GM18909 (cell line): ENCODE data around the gene OVCH1.
A peak's percentile ranks its signal among the peaks of the same experiment; 100 is the strongest.

Source experiments
- ATAC-seq: cut with Tn5 transposase; IDR thresholded peaks from one replicate; pipeline ENCODE4 v1.9.1; 2021; ENCODE audit warnings: mild to moderate bottlenecking; ENCODE audit not compliant: unreplicated experiment, poor library complexity

OVCH1 gene, protein sequence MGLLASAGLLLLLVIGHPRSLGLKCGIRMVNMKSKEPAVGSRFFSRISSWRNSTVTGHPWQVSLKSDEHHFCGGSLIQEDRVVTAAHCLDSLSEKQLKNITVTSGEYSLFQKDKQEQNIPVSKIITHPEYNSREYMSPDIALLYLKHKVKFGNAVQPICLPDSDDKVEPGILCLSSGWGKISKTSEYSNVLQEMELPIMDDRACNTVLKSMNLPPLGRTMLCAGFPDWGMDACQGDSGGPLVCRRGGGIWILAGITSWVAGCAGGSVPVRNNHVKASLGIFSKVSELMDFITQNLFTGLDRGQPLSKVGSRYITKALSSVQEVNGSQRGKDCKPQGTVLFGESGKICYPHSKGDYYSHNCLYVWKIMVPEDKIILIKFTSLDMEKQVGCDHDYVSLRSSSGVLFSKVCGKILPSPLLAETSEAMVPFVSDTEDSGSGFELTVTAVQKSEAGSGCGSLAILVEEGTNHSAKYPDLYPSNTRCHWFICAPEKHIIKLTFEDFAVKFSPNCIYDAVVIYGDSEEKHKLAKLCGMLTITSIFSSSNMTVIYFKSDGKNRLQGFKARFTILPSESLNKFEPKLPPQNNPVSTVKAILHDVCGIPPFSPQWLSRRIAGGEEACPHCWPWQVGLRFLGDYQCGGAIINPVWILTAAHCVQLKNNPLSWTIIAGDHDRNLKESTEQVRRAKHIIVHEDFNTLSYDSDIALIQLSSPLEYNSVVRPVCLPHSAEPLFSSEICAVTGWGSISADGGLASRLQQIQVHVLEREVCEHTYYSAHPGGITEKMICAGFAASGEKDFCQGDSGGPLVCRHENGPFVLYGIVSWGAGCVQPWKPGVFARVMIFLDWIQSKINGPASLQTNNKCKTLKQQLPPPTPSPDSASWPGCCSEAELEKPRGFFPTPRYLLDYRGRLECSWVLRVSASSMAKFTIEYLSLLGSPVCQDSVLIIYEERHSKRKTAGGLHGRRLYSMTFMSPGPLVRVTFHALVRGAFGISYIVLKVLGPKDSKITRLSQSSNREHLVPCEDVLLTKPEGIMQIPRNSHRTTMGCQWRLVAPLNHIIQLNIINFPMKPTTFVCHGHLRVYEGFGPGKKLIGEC

DNA sequence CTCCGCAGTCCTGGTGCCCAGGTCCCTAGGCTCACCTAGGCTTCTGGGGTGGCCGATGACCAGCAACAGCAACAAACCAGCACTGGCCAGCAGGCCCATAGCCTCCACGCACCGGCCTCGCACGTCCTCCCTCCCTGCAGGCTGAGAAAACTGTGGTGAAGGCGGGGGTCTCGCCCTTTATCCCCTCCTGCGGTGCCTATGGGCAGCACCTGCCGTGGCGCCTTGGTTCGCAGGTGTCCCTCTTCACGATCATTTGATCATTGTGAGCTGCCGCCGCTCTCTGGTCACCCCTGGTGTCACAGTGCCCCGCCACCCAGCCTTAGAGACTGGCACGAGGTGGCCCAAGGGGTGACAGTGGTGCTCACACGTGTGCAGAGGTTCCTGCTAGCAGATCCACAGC, at the start of gene OVCH1:
Gene OVCH1 (minus strand): TSS at position 99 of the 400 bp plus-strand sequence. CDS start 0 bp downstream, at position 99.
- no peak for ATAC-seq

DNA sequence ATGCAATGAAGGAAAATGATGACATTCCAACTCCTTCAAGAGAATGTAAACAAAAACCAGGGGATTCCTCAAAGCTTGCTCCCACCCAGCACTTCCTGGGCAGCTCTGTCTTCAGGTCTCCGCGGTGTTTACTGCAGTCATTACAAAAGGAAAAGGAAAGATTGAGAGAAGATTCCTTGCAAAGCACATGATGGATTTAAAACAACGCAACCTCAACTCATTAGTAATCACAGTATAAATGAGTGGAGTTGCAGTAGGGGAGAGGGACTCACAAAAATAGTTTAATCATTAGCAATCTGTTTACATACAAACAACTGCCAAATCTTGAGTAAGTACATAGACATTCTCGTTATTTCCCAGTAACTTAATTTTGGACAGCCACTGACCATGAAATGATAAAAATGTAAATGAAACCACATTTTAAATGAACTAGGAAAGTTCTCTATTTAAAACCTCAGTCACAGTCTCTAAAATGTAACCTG, 49.7 kb upstream of the OVCH1 start:
- no peak for ATAC-seq

DNA sequence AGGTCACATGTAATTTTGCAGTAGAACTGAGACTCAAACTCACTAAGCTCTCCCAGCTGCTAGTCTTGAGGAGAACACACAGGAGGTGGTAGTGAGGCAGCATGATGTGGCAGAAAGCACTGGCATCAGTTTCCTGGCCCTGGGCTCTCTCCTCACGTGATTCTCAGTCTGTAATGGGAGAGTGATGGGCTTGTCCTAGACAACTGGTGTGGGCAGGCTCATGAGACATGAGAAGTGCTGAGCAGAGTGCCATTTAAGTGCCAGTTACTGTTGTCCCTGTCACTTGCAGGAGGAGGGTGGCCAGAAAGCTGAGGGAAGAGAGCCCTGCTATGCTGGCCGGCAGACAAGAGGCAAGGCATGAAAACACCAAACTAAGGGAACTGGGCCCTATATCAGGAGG, 48.5 kb upstream of the OVCH1 start:
- no peak for ATAC-seq

DNA sequence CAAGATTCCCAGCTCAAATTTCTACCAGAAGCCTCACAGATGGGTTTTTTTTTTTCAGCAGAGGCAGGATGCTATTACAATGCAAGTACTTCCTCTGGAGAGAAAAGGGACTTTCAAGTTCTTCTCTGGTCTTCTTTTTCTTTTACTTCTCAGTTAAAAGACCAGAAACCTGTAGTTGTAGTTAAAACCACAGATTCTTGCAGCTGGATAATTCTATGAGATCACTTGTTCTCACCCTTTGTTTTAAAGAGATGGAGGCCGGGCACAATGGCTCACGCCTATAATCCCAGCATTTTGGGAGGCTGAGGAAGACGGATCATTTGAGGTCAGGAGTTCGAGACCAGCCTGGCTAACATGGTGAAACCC, 47.6 kb upstream of the OVCH1 start:
- peak; percentile 87 for ATAC-seq

DNA sequence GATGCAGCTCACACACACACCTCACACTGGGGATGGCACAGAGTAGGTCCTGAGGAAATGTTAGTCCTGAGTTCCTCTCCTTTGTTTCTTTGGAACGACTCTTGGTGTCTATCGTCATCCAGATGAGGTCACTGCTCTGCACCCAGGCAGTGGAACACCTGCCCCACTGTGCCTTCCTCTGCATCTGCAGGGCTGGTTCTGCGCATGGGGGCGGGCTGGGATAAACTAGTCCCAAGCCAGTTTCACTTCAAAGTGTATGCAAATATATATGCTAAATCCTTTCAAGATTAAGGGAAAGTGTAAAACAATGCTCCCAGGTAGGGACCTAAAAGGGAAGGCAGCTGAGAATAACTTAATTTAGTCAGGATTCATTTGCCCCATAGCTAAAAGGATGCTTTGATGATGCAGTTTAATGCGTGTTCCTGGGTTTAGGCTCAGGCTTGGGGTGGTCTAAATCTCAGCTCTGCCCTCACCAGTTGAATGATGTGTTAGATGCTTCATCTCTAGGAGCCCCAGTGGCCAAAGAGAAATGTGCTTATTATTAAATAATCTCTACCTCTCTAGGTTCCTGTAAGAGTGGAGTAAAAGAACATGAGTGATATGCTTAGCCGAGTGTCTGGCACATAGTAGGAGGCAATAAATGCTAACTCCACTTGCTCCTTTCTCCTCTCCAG, 47.1 kb upstream of the OVCH1 start:
- ATAC-seq, result peak; percentile 45

DNA sequence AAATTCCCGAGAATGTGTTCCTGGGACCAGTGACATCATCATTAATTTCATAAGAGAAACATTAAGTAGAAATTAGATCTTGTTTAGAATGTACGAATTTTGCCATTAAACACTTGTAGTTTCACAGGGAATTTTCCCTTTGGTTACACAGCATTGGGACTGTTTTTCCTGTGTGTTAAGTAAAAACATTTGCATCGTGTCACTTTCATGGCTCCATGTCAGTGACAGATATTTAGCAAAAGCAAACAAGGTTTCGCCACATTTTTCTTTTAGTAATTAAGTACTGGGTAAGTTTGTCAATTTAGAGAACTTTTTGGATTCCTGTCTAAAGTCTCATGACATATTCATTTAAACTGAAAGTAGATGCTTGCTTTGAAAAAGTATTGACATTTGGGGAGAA, 45.5 kb upstream of the OVCH1 start:
- ATAC-seq, result no peak

DNA sequence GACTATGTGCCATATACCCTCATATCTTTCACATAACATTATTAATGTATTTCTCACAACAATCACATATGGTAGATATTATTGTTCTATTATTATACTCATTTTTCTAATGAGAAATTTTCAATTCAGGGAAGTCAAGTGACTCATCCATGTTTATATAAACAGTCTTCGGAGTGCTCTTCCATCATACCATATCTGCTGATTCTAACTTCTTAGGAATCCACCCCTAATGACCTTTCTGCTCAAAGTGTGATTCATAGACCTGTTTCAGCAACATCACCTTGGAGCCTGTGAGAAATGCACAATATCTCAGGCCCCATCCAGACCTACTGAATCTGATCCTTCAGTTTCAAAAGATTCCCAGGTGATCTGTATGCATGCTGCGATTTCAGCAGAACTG, 39.8 kb upstream of the OVCH1 start:
- ATAC-seq, result no peak

DNA sequence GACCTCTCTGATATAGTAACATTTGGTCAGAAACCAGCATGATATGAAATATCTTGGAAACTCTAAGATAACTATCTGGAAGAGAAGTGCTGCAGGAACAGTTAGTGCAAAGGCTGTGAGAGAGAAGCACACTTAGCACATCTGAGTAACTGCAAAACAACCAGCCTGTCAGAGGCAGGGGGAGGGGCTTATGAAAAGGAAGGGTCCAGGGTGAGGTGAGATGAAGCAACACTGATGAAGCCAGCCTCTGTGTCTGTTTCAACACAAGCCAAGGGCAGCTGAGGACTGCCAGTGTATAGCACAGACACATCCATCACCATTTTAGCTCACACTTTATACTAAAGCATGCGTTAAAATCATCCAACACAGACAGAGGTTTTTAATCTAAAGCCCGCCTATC, 37.4 kb upstream of the OVCH1 start:
- ATAC-seq, result no peak

DNA sequence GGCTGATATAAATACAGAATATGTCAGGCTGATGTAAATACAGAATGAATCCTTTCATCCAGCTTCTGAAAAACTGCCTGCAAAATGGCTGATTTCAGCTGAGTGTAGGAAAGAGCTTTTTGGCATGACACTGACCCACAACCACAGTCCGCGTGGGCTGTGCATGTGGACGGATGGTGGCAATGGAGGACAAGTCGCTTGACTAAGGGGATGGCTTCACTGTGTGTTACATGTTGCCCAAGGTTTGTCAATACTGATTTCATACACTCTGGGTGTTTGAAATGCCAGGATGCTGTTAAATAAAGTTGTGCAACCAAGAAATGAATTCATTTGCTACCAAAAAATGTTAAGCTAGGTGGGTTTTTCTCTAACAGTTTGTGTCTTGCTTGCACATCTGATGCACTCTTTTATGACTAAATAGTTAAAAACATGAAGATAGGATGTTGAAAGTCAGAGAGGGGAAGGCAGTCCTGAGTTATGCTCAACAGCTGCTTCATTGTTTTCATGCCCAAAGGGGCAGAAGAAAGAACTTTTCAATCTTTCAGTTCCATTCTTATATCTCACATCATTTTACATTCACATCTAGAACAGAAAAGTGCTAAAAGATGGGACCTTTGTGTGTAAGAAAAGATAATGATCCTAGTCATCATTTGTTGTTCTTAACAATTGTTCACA, 36.5 kb upstream of the OVCH1 start:
- ATAC-seq, result no peak

DNA sequence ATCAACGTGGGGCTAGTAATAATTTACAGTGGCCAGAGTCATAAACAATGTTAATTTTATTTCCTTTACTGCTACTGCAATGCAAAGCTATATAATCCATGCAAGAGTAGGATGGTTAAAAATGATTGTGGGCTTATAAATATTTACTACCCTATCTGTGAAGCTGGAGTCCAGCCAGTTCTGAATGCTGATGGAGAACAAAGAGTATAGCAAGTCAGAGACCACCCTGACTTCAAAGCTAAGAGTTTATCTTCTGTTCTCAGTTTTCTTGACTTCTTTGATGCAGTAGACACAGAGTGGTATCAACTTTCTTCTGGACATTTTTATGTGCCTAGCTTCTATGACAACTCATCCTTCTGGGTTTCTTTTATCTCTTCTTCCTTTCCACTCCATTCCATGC, 34.0 kb upstream of the OVCH1 start:
- ATAC-seq, result no peak

DNA sequence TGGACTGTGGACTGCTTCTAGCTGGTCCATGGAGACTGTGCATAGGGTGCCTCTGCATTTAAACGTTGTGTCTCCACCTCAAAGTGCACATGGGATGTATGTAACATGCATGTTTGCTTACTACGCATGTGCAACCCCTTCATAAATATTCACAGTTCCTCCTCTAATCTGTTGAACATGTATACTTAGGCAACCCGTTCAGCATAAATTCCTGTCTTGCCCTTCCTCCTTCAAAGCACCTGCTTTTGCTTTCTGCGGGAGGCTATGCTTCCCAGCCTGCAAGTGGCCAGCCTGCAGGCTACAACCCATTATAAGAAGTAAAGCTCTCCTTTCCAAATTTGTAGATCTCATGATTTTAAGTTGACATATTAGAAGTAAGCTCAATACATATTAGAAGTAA, 33.0 kb upstream of the OVCH1 start:
- ATAC-seq, result no peak

DNA sequence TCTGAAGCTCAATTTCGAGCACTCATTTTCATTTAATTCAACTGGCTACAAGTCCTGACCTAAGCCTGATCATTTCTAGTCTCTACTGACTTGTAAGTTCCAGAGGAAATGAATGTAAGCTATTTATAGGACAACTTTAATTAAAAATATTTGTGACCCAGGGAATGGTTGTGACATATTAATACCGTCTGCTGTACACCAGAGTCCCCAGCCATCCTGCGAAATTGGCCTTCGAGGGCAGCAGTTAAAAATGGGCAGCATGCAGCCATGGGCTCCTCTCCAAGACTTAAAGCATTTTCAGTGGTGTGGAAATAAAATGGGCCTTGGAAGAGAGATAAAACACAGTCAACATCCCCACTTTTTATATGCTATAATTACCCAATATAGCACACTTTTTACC, 30.7 kb upstream of the OVCH1 start:
- no peak for ATAC-seq

DNA sequence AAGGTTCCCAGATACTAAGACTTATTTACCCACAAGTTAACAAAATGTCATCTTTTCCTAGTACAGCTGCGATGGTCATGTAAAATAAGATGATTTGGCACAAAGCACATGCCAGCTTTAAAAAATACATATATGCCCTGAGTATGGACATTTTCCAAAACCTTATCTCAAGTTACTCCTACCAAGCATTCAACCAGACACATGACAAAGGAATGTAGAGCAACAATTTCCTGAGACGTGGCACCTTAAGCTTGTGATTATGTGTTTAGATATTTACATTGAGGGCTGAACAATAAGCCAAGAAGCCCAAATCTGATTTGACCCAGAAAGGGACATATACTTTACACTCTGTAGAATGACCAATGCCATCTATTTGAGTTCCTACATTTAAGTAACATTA, 24.5 kb upstream of the OVCH1 start:
- ATAC-seq, result no peak

DNA sequence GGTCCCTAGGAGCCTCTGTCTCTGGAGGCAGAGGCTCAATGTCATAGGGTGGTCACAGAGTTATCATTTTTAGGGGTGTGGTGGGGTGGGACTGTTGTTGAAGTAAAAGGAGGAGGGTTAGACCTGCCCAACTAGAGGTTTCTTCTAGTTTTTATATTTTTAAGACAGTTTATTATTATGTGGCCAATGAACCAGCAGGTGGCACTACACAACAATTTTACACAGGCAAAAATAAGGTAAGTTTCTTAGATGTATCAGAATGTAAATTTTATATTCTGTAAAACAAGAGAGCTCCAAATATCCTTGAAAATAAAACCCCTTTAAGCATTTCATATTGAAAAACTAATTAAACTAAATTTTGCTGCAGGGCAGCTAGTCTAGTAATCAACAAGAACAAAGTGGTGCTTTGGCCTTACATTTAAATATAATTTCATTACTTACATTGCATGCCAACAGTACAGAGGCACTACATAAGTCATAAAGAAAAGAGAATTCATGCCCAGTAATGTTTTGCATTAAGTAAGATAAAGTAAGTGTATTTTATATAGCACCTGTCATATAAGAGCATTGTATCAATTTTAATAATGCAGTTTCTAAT, 22.2 kb upstream of the OVCH1 start:
- peak; percentile 60 for ATAC-seq

DNA sequence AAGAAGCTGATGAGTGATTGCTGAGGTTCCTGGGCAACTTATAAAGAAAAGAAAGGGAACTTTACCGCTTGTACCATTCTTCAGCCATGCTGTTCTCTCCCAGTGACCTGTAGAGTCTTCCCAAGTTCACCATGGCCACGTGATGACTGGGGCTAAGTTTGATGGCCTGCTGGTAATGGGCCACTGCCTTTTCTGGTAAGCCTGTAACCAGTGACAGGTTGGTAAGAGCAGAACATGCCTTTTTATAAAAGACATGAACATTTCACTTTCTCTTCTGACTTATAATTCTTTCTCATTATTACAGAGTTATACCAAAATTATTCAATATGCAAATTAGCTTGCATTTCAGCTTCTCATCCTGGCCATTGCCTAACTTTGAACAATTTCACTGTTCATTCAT, 20.9 kb upstream of the OVCH1 start:
- ATAC-seq, result no peak

DNA sequence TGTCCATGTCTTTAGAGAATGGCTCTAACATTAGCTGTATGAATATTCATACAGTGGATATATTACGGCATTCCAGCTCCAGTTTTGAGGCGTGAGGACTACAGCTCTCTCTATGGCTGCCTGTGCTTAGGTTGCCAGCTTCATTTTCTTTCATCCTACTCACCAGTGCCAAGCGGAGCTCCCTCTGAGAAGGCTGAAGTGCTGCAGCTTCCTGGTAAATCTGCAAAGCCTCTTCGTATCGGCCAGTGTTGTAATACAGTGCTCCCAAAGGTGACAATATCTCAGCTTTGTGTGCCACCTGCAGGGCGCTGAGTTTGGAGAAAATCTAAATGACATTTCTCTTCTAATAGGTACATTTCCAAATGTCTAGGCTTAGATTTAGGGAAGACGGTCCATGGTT, 19.8 kb upstream of the OVCH1 start:
- ATAC-seq, result no peak

DNA sequence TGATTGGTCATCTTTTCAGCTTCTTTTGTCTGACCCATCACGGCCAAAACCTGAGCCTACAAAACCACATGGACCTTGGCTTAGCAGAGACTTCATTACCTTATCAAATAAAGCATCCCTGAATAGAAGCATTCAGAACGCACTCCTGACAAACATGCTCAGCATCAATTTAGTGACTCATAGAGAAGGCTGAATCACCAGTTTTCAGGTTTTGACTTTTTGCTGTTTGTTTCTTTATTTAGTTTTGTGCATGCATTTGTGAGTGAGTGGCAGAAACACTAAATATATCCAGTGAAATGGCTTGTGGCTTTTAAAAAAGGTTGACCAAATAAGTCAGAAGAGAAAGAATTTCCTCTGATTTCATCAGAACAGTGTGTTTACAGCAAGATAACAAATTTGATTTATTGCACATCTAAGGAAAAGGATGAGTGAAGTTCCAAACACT, 19.0 kb upstream of the OVCH1 start:
- no peak for ATAC-seq

DNA sequence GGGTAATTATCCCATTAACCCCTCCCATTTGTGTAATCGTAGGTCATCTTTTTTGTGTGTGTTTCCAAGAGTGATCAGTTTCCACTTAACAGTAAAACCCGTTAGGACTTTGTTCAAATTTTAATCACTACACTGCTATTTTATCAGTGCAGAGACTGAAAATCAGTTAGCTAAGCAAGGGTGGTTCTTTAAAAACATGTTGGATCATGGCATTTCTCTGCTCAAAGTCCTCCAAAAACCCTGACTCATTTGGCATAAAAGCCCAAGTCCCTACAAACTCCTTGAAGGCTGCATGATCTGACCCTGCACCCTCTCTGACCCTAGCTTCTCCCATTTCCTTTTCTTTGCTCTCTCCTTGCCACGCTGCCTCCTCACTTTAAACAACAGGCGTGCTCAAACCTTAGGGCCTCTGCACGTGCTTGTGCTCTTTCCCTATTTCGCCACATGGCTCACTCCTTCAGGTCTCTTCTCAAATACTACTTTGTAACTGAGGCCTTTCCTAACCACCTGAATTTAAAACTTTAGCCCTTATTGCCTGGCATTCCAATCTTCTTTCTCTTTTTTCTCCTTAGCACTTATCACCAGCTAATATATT, 13.2 kb upstream of the OVCH1 start:
- no peak for ATAC-seq

DNA sequence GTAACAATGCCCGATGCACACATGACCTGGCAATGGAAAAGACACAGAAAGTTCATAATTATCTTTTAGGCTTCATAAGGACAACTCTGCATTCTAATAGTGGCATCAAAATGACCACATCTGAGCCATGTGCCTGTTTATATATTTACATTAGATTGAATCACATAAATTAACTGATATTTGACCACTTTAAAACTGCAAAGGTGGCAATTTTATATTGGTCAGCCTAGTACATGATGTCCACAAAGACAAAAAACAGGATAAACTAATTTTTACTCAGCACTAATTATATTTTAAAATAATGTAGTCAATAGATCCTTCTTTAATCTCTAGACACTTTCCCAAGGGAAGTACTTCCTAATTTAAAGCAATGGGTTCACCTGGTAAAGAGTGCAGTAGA, 12.0 kb upstream of the OVCH1 start:
- no peak for ATAC-seq
